Subcutaneous adipose tissue (tissue), 4 donors: Measurements from ENCODE around the gene DAPK1. TPM values are rescaled to one million over a fixed set of nuclear protein-coding genes. Genes with fewer than 3 reads are reported as not detected.

ENCODE experiments used
- CTCF ChIP-seq: fragments of 450-650 bp; IDR thresholded peaks from one replicate; pipeline ENCODE4 v1.5.1; 2016; ENCODE audit warnings: low read depth, mild to moderate bottlenecking, control low read depth, antibody characterized with exemption, moderate library complexity
- total RNA-seq, 4 donors: library from RNA; depleted of rRNA; stranded (reverse); fragments of >200 nt; gene quantifications; one replicate each; pipeline ENCODE4 v1.1.0, GENCODE V29; 2016

The DAPK1 gene
- total RNA-seq, 4 donors from 2014 or later: 29.5 to 63.2 (median 43.4) TPM

- TF ChIP-seq CTCF: no peak
These were observed 174.9 kb downstream of the DAPK1 start for GRCh38 chr9:87672586-87672985.

- no peak for TF ChIP-seq CTCF
These were observed 175.9 kb downstream of the DAPK1 start for GRCh38 chr9:87673446-87674120.

GRCh38 chr9:87674565-87675299 is 177.1 kb downstream of the DAPK1 start:
- no peak for TF ChIP-seq CTCF

GRCh38 chr9:87675906-87676515 is 178.3 kb downstream of the DAPK1 start:
- TF ChIP-seq CTCF: no peak

GRCh38 chr9:87676976-87677775 is 179.5 kb downstream of the DAPK1 start:
- no peak for TF ChIP-seq CTCF

GRCh38 chr9:87677776-87678587 is 180.3 kb downstream of the DAPK1 start:
- no peak for TF ChIP-seq CTCF
